SH-SY5Y (cell line): ENCODE results near the gene RNU7-1.

Experiments used
- GATA2 ChIP-seq: IDR thresholded peaks from 2 replicates; pipeline ENCODE4 v1.6.1; 2011; ENCODE audit warnings: mild to moderate bottlenecking, low read depth, low read length
- GATA3 ChIP-seq: IDR thresholded peaks from 2 replicates; pipeline ENCODE4 v1.6.1; 2011; ENCODE audit warnings: low read depth, mild to moderate bottlenecking, low read length, moderate library complexity

GRCh38 chr12:6956021-6956727, 12.6 kb downstream of the RNU7-1 start:
- no peak for TF ChIP-seq GATA2
- no peak for TF ChIP-seq GATA3
